SU-DHL-6 (cell line): ENCODE results near the gene ADGRD2.

Experiments used
- H2AFZ ChIP-seq: fragments of 200-600 bp; sonication (generic); 2 replicates; pipeline ENCODE4 v1.6.1; 2014; ENCODE audit warnings: low read depth, mild to moderate bottlenecking, moderate library complexity, mixed read lengths, antibody characterized with exemption, low read length; ENCODE audit not compliant: severe bottlenecking
- H3F3A ChIP-seq: fragments of 200-600 bp; shearing (Covaris generic); 2 replicates; pipeline ENCODE4 v1.6.0; 2016; ENCODE audit warnings: antibody characterized with exemption, mild to moderate bottlenecking; ENCODE audit not compliant: insufficient read depth
- H3K27ac ChIP-seq: fragments of 200-600 bp; sonication (generic); 2 replicates; pipeline ENCODE4 v1.5.1; 2016; ENCODE audit warnings: low read depth, mild to moderate bottlenecking, low read length, moderate library complexity, mixed read lengths
- H3K27me3 ChIP-seq: fragments of 200-600 bp; sonication (generic), shearing (Covaris generic); 2 replicates; pipeline ENCODE4 v1.6.0; 2014; ENCODE audit warnings: mild to moderate bottlenecking, low read length
- H3K36me3 ChIP-seq: fragments of 200-600 bp; sonication (generic); 2 replicates; pipeline ENCODE4 v1.6.1; 2014; ENCODE audit warnings: mild to moderate bottlenecking, low read length, mixed read lengths
- H3K4me2 ChIP-seq: fragments of 300-600, 200-600 bp; shearing (Covaris generic), sonication (generic); 2 replicates; pipeline ENCODE4 v1.6.0; 2014; ENCODE audit warnings: low read length, low read depth, mild to moderate bottlenecking; ENCODE audit not compliant: poor library complexity, severe bottlenecking
- H3K4me3 ChIP-seq: fragments of 200-600 bp; sonication (generic); 2 replicates; pipeline ENCODE4 v1.5.1; 2014; ENCODE audit warnings: antibody characterized with exemption, low read length, mild to moderate bottlenecking, mixed read lengths; ENCODE audit not compliant: insufficient read depth, poor library complexity, severe bottlenecking
- H3K79me2 ChIP-seq: fragments of 200-600 bp; sonication (generic); 2 replicates; pipeline ENCODE4 v1.6.1; 2014; ENCODE audit warnings: mild to moderate bottlenecking, low read length, moderate library complexity; ENCODE audit not compliant: insufficient read depth
- H3K9ac ChIP-seq: fragments of 200-600 bp; sonication (generic); 2 replicates; pipeline ENCODE4 v1.7.0; 2014; ENCODE audit warnings: mild to moderate bottlenecking, low read length
- H3K9me2 ChIP-seq: fragments of 200-600 bp; sonication (generic); replicated peaks from 2 replicates; pipeline ENCODE4 v1.6.1; 2014; ENCODE audit warnings: low read length; ENCODE audit not compliant: insufficient read depth
- H3K9me3 ChIP-seq: fragments of 200-600 bp; sonication (generic); 2 replicates; pipeline ENCODE4 v1.6.1; 2014; ENCODE audit warnings: low read length, mixed read lengths; ENCODE audit not compliant: insufficient read depth
- H4K20me1 ChIP-seq: fragments of 200-600 bp; sonication (generic); 2 replicates; pipeline ENCODE4 v1.6.1; 2014; ENCODE audit warnings: low read depth, mild to moderate bottlenecking, antibody characterized with exemption, low read length, moderate library complexity, mixed read lengths
- CTCF ChIP-seq: fragments of 200-600 bp; sonication (generic); IDR thresholded peaks from one replicate; pipeline ENCODE4 v1.5.1; 2017; ENCODE audit warnings: antibody characterized with exemption, mild to moderate bottlenecking, low read length, moderate library complexity; ENCODE audit not compliant: insufficient read depth, poor library complexity, severe bottlenecking
- EZH2phosphoT487 ChIP-seq: fragments of 200-600 bp; sonication (generic), shearing (Covaris generic); conservative IDR thresholded peaks from 2 replicates; pipeline ENCODE4 v1.6.1; 2018; ENCODE audit warnings: mild to moderate bottlenecking, antibody characterized with exemption, low read length, moderate library complexity, mixed read lengths

Gene ADGRD2

DNA sequence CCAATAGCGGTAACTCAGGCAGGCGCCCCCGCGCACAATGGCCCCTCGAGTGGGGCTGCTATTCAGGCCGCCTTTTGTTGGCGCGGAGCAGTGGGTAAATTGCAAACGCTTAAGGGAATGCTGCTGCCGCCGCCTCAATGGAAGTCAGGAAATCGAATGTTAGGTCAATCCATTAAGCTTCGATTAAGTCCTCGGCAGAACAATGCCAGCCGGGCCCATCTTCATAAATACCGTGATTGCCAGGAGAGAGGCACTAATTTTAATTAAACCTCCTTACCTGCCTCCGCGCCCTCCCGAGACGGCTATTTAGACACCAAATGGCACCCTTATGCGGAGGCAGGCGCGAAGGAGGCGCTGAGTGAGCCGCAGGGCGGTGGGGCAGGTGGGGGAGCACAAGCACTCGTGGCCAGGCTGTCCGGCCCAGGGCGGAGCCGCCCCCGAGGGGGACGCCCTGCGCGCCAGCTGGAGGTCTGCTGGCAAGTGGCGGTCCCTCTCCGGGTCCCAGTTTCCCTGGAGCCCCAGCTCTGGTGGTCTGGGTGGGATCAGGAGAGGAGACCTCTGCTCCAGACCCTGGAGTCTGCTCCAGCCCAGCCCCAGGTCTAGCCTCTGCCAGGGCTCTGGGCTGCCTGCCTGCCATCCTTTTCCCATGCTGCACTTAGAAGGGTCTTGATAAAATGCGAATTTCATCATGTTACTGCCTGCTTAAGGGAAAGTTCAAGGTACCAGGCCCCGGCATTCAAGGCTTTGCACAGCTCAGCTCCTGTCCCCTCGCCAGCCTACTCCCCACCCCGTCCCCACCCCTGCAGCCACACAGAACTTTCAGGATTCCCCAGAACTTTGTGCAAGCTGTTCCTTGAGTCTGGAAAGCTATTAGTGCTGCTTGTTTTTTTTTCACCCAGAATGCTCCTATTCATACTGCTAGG lies 37.3 kb downstream of the ADGRD2 start:
- H4K20me1 ChIP-seq, result no peaks in the 10 kb centered on the region
- H3K9me3 ChIP-seq, result no peaks in the 10 kb centered on the region
- H3K9me2 ChIP-seq, result no peaks in the 10 kb centered on the region
- H3K79me2 ChIP-seq, result no peaks in the 10 kb centered on the region
- no peak overlapping the region for H2AFZ ChIP-seq
- no peak overlapping the region for H3K4me2 ChIP-seq
- no peak overlapping the region for H3K9ac ChIP-seq
- no peaks in the 10 kb centered on the region for H3F3A ChIP-seq
- no peaks in the 10 kb centered on the region for H3K36me3 ChIP-seq
- no peak for TF ChIP-seq EZH2phosphoT487
- TF ChIP-seq CTCF, result no peak
- H3K4me3 ChIP-seq, result no peak overlapping the region
- no peaks in the 10 kb centered on the region for H3K27me3 ChIP-seq
- no peak overlapping the region for H3K27ac ChIP-seq

- TF ChIP-seq EZH2phosphoT487, result no peak
- TF ChIP-seq CTCF, result no peak
- no peaks in the 10 kb centered on the region for H3K27me3 ChIP-seq
These were observed 38.5 kb downstream of the ADGRD2 start for GRCh38 chr9:124488641-124489210.

GRCh38 chr9:124489222-124489621 lies 39.0 kb downstream of the ADGRD2 start:
- Histone ChIP-seq H3K4me3 (no peak overlapping the region), H3K4me2 (no peak overlapping the region), H3K9me2 (no peaks in the 10 kb centered on the region), H3K9ac (no peak overlapping the region), H4K20me1 (no peaks in the 10 kb centered on the region), H3K9me3 (no peaks in the 10 kb centered on the region), H3F3A (no peaks in the 10 kb centered on the region), H2AFZ (no peak overlapping the region), H3K36me3 (no peaks in the 10 kb centered on the region), H3K79me2 (no peaks in the 10 kb centered on the region), H3K27me3 (no peaks in the 10 kb centered on the region), H3K27ac (no peak overlapping the region)
- TF ChIP-seq EZH2phosphoT487, result no peak

More at GRCh38 chr9:124488641-124489210, 38.5 kb downstream of the ADGRD2 start:
- Histone ChIP-seq H2AFZ (no peak overlapping the region), H3F3A (no peaks in the 10 kb centered on the region), H3K9me3 (no peaks in the 10 kb centered on the region), H4K20me1 (no peaks in the 10 kb centered on the region), H3K36me3 (no peaks in the 10 kb centered on the region), H3K9ac (no peak overlapping the region), H3K9me2 (no peaks in the 10 kb centered on the region), H3K27ac (no peak overlapping the region), H3K79me2 (no peaks in the 10 kb centered on the region), H3K4me2 (no peak overlapping the region), H3K4me3 (no peak overlapping the region)

- no peaks in the 10 kb centered on the region for H3K27me3 ChIP-seq
- no peaks in the 10 kb centered on the region for H3K36me3 ChIP-seq
These were observed 39.8 kb downstream of the ADGRD2 start for GRCh38 chr9:124490004-124490403.

More at GRCh38 chr9:124490004-124490403, 39.8 kb downstream of the ADGRD2 start:
- Histone ChIP-seq H3F3A (no peaks in the 10 kb centered on the region), H3K4me3 (no peak overlapping the region), H3K4me2 (no peak overlapping the region), H2AFZ (no peak overlapping the region), H3K9me2 (no peaks in the 10 kb centered on the region), H3K9ac (no peak overlapping the region), H3K79me2 (no peaks in the 10 kb centered on the region), H4K20me1 (no peaks in the 10 kb centered on the region), H3K9me3 (no peaks in the 10 kb centered on the region), H3K27ac (no peak overlapping the region)
- TF ChIP-seq CTCF (no peak), EZH2phosphoT487 (no peak)
